Glomerular endothelial cell (primary cell): ENCODE data around the gene PLXDC1. TPM values are rescaled to one million over a fixed set of nuclear protein-coding genes. Genes with fewer than 3 reads are reported as not detected.

ENCODE experiments used
- DNase-seq: peaks from one replicate; pipeline ENCODE4 v3.0.0-alpha.2; 2011; ENCODE audit warnings: low read depth, low spot score; ENCODE audit errors: extremely low read depth
- total RNA-seq: library from RNA; depleted of rRNA; stranded (reverse); fragments of >200 nt; gene quantifications from 2 replicates; pipeline ENCODE4 v1.2.3, GENCODE V29; 2015

The PLXDC1 gene
- total RNA-seq, 1 donor from 2014 or later: 0.06 TPM

- no peak for DNase-seq
Measured at GRCh38 chr17:39018267-39019134, 132.9 kb downstream of the PLXDC1 start.

- no peak for DNase-seq
Measured at GRCh38 chr17:39016193-39017153, 135.0 kb downstream of the PLXDC1 start.

GRCh38 chr17:39015546-39015935 lies 135.9 kb downstream of the PLXDC1 start:
- no peak for DNase-seq

- DNase-seq: no peak
Measured at GRCh38 chr17:39014795-39015545, 136.5 kb downstream of the PLXDC1 start.

- no peak for DNase-seq
Measured at GRCh38 chr17:39014044-39014794, 137.2 kb downstream of the PLXDC1 start.

Other genes with a start within 250 kb of the PLXDC1 start
- not detected in 2 replicates for gene FBXO47, start 184.2 kb downstream of the PLXDC1 start, total RNA-seq
- gene ARL5C, start 14.5 kb upstream of the PLXDC1 start, total RNA-seq: not detected in 2 replicates
- gene CACNB1, start 46.0 kb upstream of the PLXDC1 start, total RNA-seq: 4.4 and 6.6 TPM in 2 replicates
- 1,721 and 2,282 TPM in 2 replicates for gene RPL19, start 48.6 kb upstream of the PLXDC1 start, total RNA-seq
- not detected in 2 replicates for gene STAC2, start 74.3 kb upstream of the PLXDC1 start, total RNA-seq
- 11.5 and 14.0 TPM in 2 replicates for gene FBXL20, start 250.0 kb upstream of the PLXDC1 start, total RNA-seq